HEK293T (cell line): ENCODE data around the gene NANOS2.

Experiments
- ARNT ChIP-seq: fragments of 450-650 bp; IDR thresholded peaks from 2 replicates; pipeline ENCODE4 v1.6.1; 2017; ENCODE audit warnings: mild to moderate bottlenecking
- FOXA1 ChIP-seq: fragments of 450-650 bp; IDR thresholded peaks from 2 replicates; pipeline ENCODE4 v1.6.1; 2016; ENCODE audit warnings: mild to moderate bottlenecking
- SP1 ChIP-seq: fragments of 450-650 bp; IDR thresholded peaks from 2 replicates; pipeline ENCODE4 v1.6.1; 2017

- TF ChIP-seq ARNT: no peak
- TF ChIP-seq SP1: no peak
- TF ChIP-seq FOXA1: no peak
These were observed 38.3 kb upstream of the NANOS2 start for GRCh38 chr19:45952686-45953505.
